Liver (tissue), 3 donors: ENCODE data around the gene MARCHF11.

Experiments used
- RXRA ChIP-seq, 2 donors: IDR thresholded peaks; 2 replicates each; pipeline ENCODE4 v1.6.1; 2017 to 2018; ENCODE audit warnings: antibody characterized with exemption in 2 of 2, mild to moderate bottlenecking in 1 of 2
- TF ChIP-seq, protein P1 (sequence below): fragments of 150-350 bp; IDR thresholded peaks from 2 replicates; pipeline ENCODE4 v1.5.1; 2017; ENCODE audit warnings: improper control_type of control experiment, low read depth, low read length; ENCODE audit not compliant: missing input control
- donor health status: healthy.
- donor health status: healthy.

DNA sequence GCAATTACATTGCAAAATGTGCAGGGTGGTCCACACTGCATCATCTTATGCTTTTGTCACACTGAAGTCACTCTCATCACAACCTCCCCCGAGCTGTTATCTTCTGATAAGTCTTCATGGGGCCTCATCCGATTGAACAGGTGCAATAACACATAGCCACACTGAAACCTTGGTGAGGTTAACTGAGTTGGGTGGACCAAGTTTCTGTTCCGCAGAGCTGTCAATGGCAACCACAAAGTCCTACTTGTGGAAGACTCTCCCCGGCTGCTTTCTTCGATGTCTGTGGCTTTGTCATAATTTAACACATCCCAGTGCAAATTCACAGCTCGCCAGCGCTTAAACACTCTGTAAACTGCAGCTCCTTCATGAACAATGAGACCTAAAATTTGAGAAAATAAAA, 112.2 kb downstream of the MARCHF11 start:
- TF ChIP-seq, protein P1, sequence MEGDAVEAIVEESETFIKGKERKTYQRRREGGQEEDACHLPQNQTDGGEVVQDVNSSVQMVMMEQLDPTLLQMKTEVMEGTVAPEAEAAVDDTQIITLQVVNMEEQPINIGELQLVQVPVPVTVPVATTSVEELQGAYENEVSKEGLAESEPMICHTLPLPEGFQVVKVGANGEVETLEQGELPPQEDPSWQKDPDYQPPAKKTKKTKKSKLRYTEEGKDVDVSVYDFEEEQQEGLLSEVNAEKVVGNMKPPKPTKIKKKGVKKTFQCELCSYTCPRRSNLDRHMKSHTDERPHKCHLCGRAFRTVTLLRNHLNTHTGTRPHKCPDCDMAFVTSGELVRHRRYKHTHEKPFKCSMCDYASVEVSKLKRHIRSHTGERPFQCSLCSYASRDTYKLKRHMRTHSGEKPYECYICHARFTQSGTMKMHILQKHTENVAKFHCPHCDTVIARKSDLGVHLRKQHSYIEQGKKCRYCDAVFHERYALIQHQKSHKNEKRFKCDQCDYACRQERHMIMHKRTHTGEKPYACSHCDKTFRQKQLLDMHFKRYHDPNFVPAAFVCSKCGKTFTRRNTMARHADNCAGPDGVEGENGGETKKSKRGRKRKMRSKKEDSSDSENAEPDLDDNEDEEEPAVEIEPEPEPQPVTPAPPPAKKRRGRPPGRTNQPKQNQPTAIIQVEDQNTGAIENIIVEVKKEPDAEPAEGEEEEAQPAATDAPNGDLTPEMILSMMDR, result no peak
- TF ChIP-seq RXRA (IDR thresholded peaks at IDR 0.05), result no peak
